ENCODE results near the gene NNMT.

NNMT gene

DNA sequence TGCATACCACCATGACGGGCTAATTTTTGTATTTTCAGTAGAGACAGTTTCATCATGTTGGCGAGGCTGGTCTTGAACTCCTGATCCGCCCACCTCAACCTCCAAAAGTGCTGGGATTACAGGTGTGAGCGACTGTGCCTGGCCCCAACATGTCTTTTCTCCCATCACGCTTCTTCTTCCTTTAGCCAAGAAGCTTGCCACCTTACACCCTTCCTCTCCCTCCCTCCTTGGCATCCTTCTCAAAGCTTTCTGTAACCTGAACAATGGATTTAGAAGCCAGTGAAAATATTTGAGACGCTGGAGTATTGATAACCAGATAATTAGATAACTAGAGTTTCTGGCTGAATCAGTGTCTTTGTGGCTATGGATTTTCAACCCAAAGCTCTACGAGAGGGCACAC, 11.3 kb upstream of the NNMT start:
- no peak for DNase-seq (ENCODE audit: low read depth)

- no peak for DNase-seq (ENCODE audit: low read depth)
These were observed 10.6 kb upstream of the NNMT start for GRCh38 chr11:114285599-114285998.

DNA sequence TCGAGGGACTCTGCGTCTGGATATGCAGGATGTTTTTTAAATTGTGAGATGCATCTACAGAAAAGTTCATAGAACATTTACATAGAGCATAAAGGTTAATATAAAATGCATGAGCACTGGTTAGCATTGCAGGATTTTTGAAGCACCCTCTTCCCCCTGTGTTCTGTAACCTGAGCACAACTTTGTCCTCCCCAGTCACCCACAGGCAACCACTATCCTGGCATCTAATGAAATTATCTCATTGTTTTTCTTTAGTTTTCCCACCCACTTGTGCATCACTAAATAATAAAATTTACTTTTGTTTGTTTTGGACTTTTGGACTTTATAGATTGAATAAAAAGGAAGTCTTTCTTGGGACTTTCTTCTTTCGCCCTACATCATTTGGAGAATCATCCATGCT, 10.0 kb upstream of the NNMT start:
- no peak for DNase-seq (ENCODE audit: low read depth)

GRCh38 chr11:114287154-114287553, 9.0 kb upstream of the NNMT start:
- DNase-seq (ENCODE audit: low read depth) = no peak

DNA sequence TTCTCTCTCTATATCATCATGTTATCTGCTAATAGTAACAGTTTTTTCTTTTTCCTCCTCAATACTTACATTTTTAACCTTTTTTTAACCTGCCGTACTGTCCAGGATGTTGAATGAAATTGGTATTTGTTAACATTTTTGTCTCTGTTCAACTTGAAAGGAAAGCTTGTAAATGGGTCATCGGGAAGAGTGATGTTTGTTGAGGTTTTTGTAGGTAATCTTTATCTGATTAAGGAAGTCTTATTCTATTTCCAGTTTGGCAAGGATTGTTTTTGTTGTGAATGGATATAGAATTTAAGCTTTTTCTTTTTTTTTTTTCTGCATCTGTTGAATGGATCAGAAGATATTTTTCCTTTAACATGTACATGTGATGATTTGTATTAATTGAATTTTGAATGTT, 8.1 kb upstream of the NNMT start:
- no peak for DNase-seq (ENCODE audit: low read depth)

GRCh38 chr11:114289779-114290178, 6.4 kb upstream of the NNMT start:
- no peak for DNase-seq (ENCODE audit: low read depth)

GRCh38 chr11:114290503-114291235, 5.5 kb upstream of the NNMT start:
- no peak for DNase-seq (ENCODE audit: low read depth)

DNA sequence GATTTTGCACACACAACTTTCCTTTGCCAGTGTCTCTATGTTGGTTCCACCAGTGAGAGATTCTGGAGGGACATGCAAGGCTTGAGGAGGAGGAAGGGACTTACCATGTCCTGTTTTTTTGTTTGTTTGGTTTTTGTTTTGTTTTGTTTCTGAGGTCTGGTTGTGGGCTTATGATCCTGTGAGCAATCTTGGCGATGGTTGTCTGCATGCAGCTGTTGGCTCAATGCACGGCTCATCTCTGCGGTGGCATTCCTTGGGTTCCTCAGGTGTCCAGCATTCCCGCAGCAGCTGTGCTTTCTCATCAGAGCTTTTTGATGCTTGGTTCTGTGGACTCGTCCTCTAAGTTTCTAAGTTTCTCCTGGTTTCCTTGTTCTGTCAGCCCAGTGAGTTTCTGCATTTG, 4.8 kb upstream of the NNMT start:
- no peak for DNase-seq (ENCODE audit: low read depth)

DNA sequence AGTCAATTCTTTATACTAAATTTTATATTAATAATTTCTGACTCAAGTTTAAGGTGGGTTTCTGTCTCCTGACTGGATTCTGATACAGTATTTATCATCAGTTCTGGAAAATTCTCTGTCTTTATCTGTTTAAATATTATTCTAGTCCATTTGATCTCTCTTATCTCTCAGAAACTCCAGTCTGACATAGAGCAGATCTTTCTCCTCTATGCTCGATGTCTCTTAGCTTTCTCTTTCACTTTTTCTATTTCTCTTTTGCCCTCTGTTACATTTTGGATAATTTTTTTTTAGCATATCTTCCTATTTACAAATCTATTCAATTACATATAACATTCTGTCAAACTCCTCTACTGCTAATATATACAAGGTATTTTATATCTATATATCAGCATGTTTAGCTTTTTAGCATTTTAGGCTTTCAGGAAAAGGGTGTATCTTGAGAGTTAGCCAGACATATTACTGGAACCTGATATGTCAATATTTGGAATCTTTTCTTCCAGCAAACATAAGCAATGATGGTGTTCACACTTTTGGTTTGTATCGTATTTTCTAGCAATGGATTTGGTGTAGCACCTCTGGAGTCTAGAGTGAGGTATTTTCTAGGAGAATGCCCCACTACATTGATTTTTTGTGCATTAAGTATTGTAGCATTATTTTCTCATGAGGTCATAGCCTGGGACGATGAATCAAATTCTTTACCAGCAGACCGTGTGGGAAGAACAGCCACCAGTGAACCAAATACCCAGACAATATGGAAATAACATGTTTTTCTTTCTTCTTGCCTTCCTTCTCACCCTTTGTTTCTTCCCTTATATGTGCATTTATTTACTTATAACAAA, 4.1 kb upstream of the NNMT start:
- no peak for DNase-seq (ENCODE audit: low read depth)

GRCh38 chr11:114293201-114293711, 2.9 kb upstream of the NNMT start:
- DNase-seq (ENCODE audit: low read depth) = no peak

DNA sequence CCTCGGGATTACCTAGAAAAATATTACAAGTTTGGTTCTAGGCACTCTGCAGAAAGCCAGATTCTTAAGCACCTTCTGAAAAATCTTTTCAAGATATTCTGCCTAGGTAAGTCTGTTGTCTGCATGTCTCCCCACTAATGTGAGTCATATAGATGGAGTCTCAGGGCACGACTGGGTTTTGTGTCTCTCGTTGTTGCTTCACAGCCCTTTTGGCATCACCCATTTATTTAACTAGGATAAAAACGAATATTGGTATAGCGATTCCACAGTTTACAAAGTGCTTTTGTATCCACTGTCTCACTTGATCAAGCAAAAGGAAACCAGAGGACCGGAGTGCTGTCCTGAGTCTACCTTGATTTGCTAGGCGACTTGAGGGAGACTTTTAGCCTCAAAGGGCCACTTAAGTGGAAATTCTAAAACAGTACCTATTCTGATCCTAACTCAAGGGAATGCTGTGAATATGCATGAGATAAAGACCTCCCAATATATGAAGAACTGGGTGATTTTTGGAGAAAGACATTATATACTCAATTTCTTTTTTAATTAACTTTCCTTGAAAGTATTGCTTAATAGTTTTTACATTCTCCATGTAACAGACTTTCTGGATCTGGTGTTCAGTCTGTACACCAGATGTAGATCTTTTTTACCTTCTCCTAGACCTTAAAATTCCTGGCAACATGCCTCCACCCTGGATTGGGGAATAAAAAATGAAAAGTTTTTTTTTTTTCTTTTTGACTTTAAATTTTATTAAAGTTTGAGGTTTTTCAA, 590 bp downstream of the NNMT start:
- no peak for DNase-seq (ENCODE audit: low read depth)

DNA sequence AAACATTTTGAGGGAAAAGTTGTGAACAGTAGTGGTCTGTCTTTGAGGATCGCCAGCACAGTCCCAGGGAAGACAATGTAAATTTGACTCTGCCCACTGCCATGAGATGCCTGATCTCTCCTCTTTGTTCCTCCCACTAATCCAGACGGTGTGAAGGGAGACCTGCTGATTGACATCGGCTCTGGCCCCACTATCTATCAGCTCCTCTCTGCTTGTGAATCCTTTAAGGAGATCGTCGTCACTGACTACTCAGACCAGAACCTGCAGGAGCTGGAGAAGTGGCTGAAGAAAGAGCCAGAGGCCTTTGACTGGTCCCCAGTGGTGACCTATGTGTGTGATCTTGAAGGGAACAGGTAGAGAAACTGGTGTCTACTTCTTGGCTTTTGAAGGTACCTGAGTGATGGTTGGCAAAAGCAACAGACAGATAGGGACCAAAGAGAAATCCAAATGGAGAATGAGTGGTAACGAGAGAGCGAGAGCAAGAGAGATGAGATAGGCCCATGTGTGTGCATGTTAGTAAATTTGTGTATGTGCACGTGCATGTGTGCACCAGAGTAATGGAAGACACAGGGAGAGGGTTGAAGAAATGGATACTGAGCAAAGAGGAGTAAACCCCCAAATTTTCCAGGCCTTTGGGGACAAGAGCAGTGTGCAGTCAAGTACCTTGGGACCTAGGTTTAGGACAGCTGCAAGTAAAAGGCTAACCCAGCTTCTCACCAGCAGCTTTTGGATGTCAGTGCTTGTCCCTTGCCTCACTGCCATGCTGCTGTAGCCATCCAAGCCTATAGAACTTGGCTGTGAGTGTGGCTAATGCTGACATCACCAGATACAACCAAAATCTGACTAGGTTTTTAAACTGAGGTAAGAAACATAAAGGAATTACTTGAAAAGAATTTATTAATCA, 1.9 kb downstream of the NNMT start:
- DNase-seq (ENCODE audit: low read depth) = no peak

DNA sequence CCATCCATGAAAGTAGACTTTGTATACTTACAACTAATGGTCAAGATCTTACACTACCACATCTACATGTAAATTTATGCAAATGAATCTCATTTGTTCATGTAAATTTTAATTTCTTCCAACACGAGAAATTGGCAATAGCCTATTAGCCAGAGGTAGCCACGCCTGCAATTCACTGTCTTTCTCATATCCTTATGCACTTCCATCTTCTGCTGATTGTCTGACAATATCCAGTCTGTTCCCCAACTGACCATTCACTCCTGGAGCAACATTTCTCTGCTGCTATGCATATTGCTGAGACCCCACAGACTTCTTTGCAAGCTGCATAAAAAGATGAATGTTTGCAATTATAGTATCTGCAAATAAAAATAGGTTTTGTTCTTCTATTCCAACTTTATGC, 2.5 kb downstream of the NNMT start:
- DNase-seq (ENCODE audit: low read depth) = no peak

- DNase-seq (ENCODE audit: low read depth) = no peak
These were observed 4.9 kb downstream of the NNMT start for GRCh38 chr11:114301088-114301487.

DNA sequence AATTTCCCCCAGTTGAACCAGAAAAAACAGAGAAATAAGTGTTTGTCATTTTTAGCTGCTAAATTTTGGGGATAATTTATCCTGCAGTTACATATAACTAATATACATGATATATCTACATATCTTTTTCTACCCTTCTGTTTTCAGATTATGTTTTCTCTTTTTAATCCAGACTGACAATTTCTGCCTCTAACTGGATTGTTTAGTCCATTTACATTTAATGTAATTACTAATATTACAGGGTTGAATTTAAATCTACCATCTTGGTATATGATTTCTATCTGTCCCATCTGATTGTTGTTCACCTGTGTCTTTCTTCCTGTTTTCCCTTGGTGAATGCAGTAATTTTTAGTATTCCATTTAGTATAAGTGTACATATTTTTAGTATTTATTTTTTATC, 5.7 kb downstream of the NNMT start:
- no peak for DNase-seq (ENCODE audit: low read depth)

DNA sequence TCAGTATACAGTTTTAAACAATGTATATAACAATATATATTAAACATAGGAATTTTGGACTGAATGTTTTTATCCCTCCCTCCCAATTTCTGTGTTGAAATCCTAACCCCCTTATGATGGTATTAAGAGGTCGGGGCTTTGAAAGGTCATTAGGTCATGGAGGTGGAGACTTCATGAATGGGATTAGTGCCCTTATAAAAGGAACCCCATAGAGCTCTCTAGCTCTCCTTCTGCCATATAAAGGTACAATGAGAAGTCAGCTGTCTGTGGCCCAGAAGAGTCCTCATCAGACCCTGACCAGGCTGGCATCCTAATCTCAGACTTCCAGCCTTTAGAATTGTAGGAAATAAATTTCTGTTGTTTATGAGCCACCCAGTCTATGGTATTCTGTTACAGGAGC, 6.5 kb downstream of the NNMT start:
- DNase-seq (ENCODE audit: low read depth) = no peak

DNA sequence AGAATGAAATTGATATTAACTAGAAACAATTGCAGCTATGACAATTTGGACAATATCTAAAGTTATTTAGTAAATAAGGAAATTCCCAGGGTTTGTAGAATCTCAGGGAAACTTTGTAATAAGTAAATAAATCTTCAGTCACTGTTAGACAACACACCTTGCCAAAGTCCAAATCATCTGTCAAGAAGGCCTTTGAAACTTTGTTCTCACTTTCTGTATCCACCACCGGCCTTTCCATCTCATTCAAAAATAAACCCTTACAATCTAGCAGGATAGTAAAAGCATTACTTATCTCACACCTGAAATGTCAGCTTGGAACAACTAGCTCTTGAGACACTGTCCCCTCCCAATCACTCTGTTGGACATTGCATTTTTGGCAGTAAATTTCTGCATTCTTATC, 7.9 kb downstream of the NNMT start:
- DNase-seq (ENCODE audit: low read depth) = no peak

DNA sequence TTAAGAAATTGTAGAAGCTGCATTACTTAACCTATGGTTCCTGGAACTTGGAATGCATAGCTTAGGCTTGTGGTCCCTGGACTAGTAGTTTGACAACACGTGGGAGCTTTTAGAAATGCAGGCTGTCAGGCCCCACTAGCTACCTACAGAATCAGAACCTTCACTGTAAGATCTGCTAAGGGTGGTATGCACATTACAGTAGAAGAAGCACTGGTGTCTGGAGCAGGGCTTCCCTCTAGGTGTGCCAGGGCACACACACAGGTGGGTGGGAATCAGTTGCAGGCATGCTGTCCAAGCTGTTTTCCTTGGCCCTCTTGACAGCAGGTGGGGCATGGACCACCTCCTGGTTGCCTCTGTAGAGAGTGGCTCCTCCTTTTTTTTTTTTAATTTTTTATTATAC, 8.8 kb downstream of the NNMT start:
- no peak for DNase-seq (ENCODE audit: low read depth)

DNA sequence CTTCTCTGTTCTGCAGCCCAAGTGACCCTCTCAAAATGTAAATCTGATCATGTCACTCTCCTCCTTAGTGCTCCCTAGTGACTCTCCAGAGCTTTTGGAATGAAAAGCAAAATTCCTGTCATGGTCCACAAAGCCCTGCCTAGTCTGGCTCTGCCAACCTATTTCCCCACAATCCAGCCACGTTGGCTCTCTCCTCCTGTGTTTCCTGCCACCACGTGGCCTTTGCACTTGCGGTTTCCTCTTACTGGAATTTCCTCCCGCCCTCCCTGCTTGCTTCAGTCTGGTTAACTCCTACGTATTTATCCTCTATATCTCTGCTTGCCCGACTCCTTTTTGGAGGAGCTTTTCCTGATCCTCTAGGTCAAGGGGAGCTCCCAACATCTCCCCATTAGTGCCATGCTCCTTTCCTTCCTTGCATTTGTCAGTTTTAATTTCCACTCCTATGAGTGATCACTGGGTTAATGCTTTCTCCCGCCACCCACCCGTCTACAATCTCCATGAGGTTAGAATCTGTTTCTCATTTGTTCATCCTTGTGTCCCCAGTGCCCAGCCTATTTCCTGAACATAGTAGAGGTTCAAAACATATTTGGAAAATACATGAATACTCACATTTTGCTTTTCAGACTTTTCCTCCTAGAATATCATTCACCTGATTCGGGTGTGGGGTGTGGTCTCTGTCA, 11.5 kb downstream of the NNMT start:
- DNase-seq (ENCODE audit: low read depth) = no peak

DNA sequence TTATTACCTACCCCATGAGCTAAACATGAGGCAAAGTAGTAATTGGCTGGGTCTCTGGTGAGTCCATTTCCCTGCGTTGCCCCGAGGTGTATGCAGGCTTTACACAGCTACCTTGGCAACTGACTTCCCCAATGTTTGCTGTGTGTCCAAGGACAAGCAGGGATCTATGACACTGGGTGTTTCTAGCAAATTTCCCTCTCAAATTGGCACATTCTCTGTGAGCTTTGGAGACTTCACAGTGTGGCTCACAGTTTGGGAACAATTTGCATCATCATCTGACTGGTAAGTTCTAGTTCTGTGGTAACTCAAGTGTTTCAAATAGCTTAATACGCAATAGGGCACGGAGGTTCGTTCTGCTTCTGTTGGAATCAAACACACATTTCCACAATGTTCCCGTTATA, 12.5 kb downstream of the NNMT start:
- no peak for DNase-seq (ENCODE audit: low read depth)

- no peak for DNase-seq (ENCODE audit: low read depth)
These were observed 13.3 kb downstream of the NNMT start for GRCh38 chr11:114309517-114309916.
